ENCODE data around the gene CHPT1.
"Not testable (repeated sequence)": the region's sequence is repeated elsewhere in the genome, so short reads cannot be mapped to it uniquely, and the experiment has no call there.

Gene CHPT1

DNA sequence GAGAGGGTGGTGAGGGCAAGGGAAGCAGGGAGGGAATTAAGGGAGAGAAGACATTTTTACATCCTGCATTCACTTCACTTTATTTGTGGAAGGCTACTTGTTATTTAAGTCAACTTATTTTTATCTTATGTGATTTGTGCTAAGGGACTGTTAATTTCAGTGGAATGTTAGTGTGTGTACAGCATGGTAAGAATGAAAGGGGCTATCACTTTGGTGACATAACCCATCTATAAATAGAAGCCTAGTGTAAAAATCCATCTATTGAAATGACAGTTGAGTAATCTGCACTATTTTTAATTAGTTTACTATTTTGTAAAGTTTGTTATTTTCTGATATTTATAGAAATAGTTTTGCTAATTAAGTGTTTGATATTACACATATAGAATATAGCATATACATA is 16.8 kb upstream of the CHPT1 start:
- H2AFZ ChIP-seq (ENCODE audit: low read depth, low read length), result no peak overlapping the region
- H3K4me1 ChIP-seq (ENCODE audit: insufficient read depth, low read length), result no peaks in the 10 kb centered on the region
- H3K27ac ChIP-seq (ENCODE audit: low read length), result no peak overlapping the region
- ATAC-seq (ENCODE audit: insufficient read depth, low read depth) (no peak), DNase-seq (no peak)
- no peak for TF ChIP-seq EZH2 (IDR thresholded peaks at IDR 0.05; ENCODE audit: borderline replicate concordance, low read depth, low read length, severe bottlenecking)
- TF ChIP-seq, protein P1, sequence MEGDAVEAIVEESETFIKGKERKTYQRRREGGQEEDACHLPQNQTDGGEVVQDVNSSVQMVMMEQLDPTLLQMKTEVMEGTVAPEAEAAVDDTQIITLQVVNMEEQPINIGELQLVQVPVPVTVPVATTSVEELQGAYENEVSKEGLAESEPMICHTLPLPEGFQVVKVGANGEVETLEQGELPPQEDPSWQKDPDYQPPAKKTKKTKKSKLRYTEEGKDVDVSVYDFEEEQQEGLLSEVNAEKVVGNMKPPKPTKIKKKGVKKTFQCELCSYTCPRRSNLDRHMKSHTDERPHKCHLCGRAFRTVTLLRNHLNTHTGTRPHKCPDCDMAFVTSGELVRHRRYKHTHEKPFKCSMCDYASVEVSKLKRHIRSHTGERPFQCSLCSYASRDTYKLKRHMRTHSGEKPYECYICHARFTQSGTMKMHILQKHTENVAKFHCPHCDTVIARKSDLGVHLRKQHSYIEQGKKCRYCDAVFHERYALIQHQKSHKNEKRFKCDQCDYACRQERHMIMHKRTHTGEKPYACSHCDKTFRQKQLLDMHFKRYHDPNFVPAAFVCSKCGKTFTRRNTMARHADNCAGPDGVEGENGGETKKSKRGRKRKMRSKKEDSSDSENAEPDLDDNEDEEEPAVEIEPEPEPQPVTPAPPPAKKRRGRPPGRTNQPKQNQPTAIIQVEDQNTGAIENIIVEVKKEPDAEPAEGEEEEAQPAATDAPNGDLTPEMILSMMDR (IDR thresholded peaks at IDR 0.05; ENCODE audit: borderline replicate concordance, extremely low read depth, low read length, poor library complexity, severe bottlenecking), result no peak
- H4K20me1 ChIP-seq (ENCODE audit: insufficient read depth, low read length), result no peaks in the 10 kb centered on the region
- H3K9ac ChIP-seq (ENCODE audit: low read depth, low read length), result no peak overlapping the region
- no peaks in the 10 kb centered on the region for H3K9me3 ChIP-seq (ENCODE audit: insufficient read depth, low read length, severe bottlenecking)
- no peaks in the 10 kb centered on the region for H3K36me3 ChIP-seq (ENCODE audit: insufficient read depth, low read length)
- no peak overlapping the region for H3K4me2 ChIP-seq (ENCODE audit: insufficient read depth, low read length)
- no peak overlapping the region for H3K4me3 ChIP-seq (ENCODE audit: low read depth in 1 of 2, low read length in 2 of 2)
- peaks cover 15% of the 10 kb centered on the region for H3K27me3 ChIP-seq (ENCODE audit: insufficient read depth, low read length, poor library complexity)
- H3K79me2 ChIP-seq (ENCODE audit: insufficient read depth, low read length), result no peaks in the 10 kb centered on the region

DNA sequence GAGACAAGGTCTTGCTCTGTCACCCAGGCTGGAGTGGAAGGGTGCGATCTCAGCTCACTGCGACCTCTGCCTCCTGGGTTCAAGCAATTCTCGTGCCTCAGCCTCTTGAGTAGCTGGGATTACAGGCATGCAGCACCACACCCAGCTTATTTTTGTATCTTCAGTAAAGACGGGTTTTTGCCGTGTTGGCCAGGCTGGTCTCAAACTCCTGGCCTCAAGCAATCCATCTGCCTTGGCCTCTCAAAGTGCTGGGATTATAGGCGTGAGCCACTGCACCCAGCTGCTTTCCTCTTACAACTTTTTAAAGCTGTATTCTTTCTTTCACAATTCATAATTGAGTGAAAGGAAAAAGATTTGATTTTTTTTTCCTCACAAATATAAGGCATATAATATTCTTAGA is 15.8 kb upstream of the CHPT1 start:
- H2AFZ ChIP-seq (ENCODE audit: low read depth, low read length); H4K20me1 ChIP-seq (ENCODE audit: insufficient read depth, low read length); H3K9ac ChIP-seq (ENCODE audit: low read depth, low read length); H3K79me2 ChIP-seq (ENCODE audit: insufficient read depth, low read length); H3K4me3 ChIP-seq (ENCODE audit: low read depth in 1 of 2, low read length in 2 of 2); H3K36me3 ChIP-seq (ENCODE audit: insufficient read depth, low read length); H3K4me2 ChIP-seq (ENCODE audit: insufficient read depth, low read length); H3K4me1 ChIP-seq (ENCODE audit: insufficient read depth, low read length); ATAC-seq (ENCODE audit: insufficient read depth, low read depth); DNase-seq; H3K9me3 ChIP-seq (ENCODE audit: insufficient read depth, low read length, severe bottlenecking); H3K27ac ChIP-seq (ENCODE audit: low read length): not testable (repeated sequence)
- H3K27me3 ChIP-seq (ENCODE audit: insufficient read depth, low read length, poor library complexity), result peaks cover 18% of the 10 kb centered on the region

DNA sequence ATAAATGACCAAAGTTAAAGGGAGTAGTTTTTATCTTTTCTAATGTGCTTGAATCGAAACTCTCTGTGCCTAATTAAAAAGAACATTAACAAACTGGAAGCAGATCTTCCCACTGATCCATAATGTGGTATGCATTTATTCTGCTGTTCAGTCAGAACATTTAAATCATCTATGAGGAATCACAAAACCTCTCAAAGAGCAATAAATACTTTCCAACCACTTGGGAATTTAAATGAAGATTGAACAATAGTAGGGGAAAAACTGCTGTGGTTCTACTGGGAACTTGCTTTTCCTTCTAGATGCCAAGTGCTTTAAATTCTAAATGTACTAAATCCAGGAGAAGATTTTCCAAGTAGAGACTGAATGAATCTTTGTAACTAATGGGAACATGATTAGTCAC is 12.3 kb upstream of the CHPT1 start:
- Histone ChIP-seq H3K36me3 (ENCODE audit: insufficient read depth, low read length) (no peaks in the 10 kb centered on the region), H3K79me2 (ENCODE audit: insufficient read depth, low read length) (no peaks in the 10 kb centered on the region), H3K4me2 (ENCODE audit: insufficient read depth, low read length) (no peak overlapping the region), H3K9ac (ENCODE audit: low read depth, low read length) (no peak overlapping the region), H4K20me1 (ENCODE audit: insufficient read depth, low read length) (no peaks in the 10 kb centered on the region), H3K4me3 (ENCODE audit: low read depth in 1 of 2, low read length in 2 of 2) (no peak overlapping the region), H3K27ac (ENCODE audit: low read length) (no peak overlapping the region), H2AFZ (ENCODE audit: low read depth, low read length) (no peak overlapping the region), H3K9me3 (ENCODE audit: insufficient read depth, low read length, severe bottlenecking) (no peaks in the 10 kb centered on the region), H3K4me1 (ENCODE audit: insufficient read depth, low read length) (no peaks in the 10 kb centered on the region), H3K27me3 (ENCODE audit: insufficient read depth, low read length, poor library complexity) (peaks cover 18% of the 10 kb centered on the region)
- TF ChIP-seq, protein P1 (IDR thresholded peaks at IDR 0.05; ENCODE audit: borderline replicate concordance, extremely low read depth, low read length, poor library complexity, severe bottlenecking), result no peak
- no peak for TF ChIP-seq EZH2 (IDR thresholded peaks at IDR 0.05; ENCODE audit: borderline replicate concordance, low read depth, low read length, severe bottlenecking)
- no peak for DNase-seq
- no peak for ATAC-seq (ENCODE audit: insufficient read depth, low read depth)

DNA sequence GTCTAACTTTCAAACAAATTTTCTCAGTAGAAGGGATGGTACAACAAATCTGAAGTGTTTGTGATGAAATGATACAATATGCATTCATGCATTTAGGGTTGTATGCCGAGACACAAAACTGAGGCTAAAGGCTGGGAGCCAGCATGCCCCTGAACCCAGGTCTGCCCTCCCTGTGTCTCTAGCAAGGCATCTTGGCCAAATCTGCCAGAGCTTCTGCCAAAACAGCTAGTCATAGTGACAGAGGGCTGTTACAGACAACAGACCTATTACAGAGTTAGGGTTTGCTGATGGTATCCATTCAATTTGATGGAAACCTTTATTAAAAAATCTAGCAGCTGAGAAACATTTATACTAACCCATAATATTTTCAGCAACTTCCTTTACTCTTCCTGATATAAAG is 11.3 kb upstream of the CHPT1 start:
- H3K36me3 ChIP-seq (ENCODE audit: insufficient read depth, low read length), result no peaks in the 10 kb centered on the region
- DNase-seq, result no peak
- ATAC-seq (ENCODE audit: insufficient read depth, low read depth), result no peak
- H3K27me3 ChIP-seq (ENCODE audit: insufficient read depth, low read length, poor library complexity), result peaks cover 13% of the 10 kb centered on the region
- H3K9ac ChIP-seq (ENCODE audit: low read depth, low read length), result no peak overlapping the region
- H2AFZ ChIP-seq (ENCODE audit: low read depth, low read length), result no peak overlapping the region
- H3K4me3 ChIP-seq (ENCODE audit: low read depth in 1 of 2, low read length in 2 of 2), result no peak overlapping the region
- H4K20me1 ChIP-seq (ENCODE audit: insufficient read depth, low read length), result no peaks in the 10 kb centered on the region
- no peaks in the 10 kb centered on the region for H3K9me3 ChIP-seq (ENCODE audit: insufficient read depth, low read length, severe bottlenecking)
- H3K4me2 ChIP-seq (ENCODE audit: insufficient read depth, low read length), result no peak overlapping the region
- H3K27ac ChIP-seq (ENCODE audit: low read length), result no peak overlapping the region
- no peaks in the 10 kb centered on the region for H3K4me1 ChIP-seq (ENCODE audit: insufficient read depth, low read length)
- H3K79me2 ChIP-seq (ENCODE audit: insufficient read depth, low read length), result no peaks in the 10 kb centered on the region
- TF ChIP-seq, protein P1 (IDR thresholded peaks at IDR 0.05; ENCODE audit: borderline replicate concordance, extremely low read depth, low read length, poor library complexity, severe bottlenecking), result no peak
- TF ChIP-seq EZH2 (IDR thresholded peaks at IDR 0.05; ENCODE audit: borderline replicate concordance, low read depth, low read length, severe bottlenecking), result no peak

All from DND-41 (cell line).